HUES48 (cell line): ENCODE data around the gene MAT2B.
A peak's percentile ranks its signal among the peaks of the same experiment; 100 is the strongest.

Experiments
- H3K27ac ChIP-seq: one replicate; pipeline ENCODE4 v1.7.0; 2013; ENCODE audit warnings: low read depth, low read length, inconsistent platforms
- H3K27me3 ChIP-seq: 2 replicates; pipeline ENCODE4 v1.6.1; 2013; ENCODE audit warnings: mild to moderate bottlenecking, low read length; ENCODE audit not compliant: control insufficient read depth, insufficient read depth
- H3K36me3 ChIP-seq: 2 replicates; pipeline ENCODE4 v1.6.1; 2013; ENCODE audit warnings: low read length; ENCODE audit not compliant: control insufficient read depth, insufficient read depth
- H3K4me1 ChIP-seq: 2 replicates; pipeline ENCODE4 v1.6.1; 2013; ENCODE audit warnings: mild to moderate bottlenecking, low read length; ENCODE audit not compliant: control insufficient read depth, insufficient read depth
- H3K4me3 ChIP-seq: 2 replicates; pipeline ENCODE4 v1.5.1; 2013; ENCODE audit warnings: mild to moderate bottlenecking, low read depth, low read length
- H3K9ac ChIP-seq: 2 replicates; pipeline ENCODE4 v1.6.1; 2013; ENCODE audit warnings: mild to moderate bottlenecking, low read depth, low read length, moderate library complexity
- H3K9me3 ChIP-seq: 2 replicates; pipeline ENCODE4 v1.6.1; 2013; ENCODE audit warnings: low read length; ENCODE audit not compliant: control insufficient read depth, insufficient read depth

Gene MAT2B

GRCh38 chr5:163504079-163504931, 1.1 kb upstream of the MAT2B start:
- no peaks in the 10 kb centered on the region for H3K36me3 ChIP-seq
- no peaks in the 10 kb centered on the region for H3K27me3 ChIP-seq
- peak overlapping the region; percentile 98 for H3K27ac ChIP-seq
- H3K4me3 ChIP-seq: peak overlapping the region; percentile 96
- no peaks in the 10 kb centered on the region for H3K9me3 ChIP-seq
- H3K9ac ChIP-seq: peak overlapping the region; percentile 91
- H3K4me1 ChIP-seq: peaks cover 30% of the 10 kb centered on the region

DNA sequence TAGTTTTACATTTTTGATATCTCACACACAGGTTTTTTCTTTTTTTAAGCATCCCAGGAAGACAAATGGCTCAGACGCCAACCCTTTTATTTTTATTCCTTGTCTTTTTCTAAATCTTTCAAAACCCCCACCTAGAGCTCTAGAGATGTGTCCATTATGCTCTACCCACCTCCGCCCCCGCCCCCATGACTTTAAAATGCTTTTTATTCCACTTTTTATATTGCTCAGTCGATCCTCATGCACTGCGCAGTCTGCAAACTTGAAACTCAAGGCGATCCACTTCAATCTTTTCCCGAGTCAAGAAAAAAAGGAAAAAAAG, 411 bp upstream of the MAT2B start:
- Histone ChIP-seq H3K27me3 (no peaks in the 10 kb centered on the region), H3K4me1 (peaks cover 36% of the 10 kb centered on the region), H3K9me3 (no peaks in the 10 kb centered on the region), H3K4me3 (peak overlapping the region; percentile 96), H3K27ac (peak overlapping the region; percentile 98), H3K9ac (peak overlapping the region; percentile 91), H3K36me3 (no peaks in the 10 kb centered on the region; the same call in 1 of the 2 replicates)

GRCh38 chr5:163506095-163506457, 657 bp downstream of the MAT2B start:
- peak overlapping the region; percentile 96 for H3K4me3 ChIP-seq
- no peaks in the 10 kb centered on the region for H3K9me3 ChIP-seq
- no peaks in the 10 kb centered on the region for H3K27me3 ChIP-seq
- peak overlapping the region; percentile 98 for H3K27ac ChIP-seq
- H3K4me1 ChIP-seq: peaks cover 36% of the 10 kb centered on the region
- H3K9ac ChIP-seq: peak overlapping the region; percentile 91
- no peaks in the 10 kb centered on the region; the same call in none of the 2 replicates for H3K36me3 ChIP-seq

GRCh38 chr5:163506726-163507125, 1.3 kb downstream of the MAT2B start:
- Histone ChIP-seq H3K9ac (0 out of 2 replicates have a peak overlapping the region, but pooled peaks have one; percentile 91), H3K9me3 (no peaks in the 10 kb centered on the region), H3K27ac (no peak overlapping the region), H3K4me3 (peak overlapping the region; percentile 96), H3K27me3 (no peaks in the 10 kb centered on the region), H3K36me3 (peaks cover 2% of the 10 kb centered on the region), H3K4me1 (peaks cover 36% of the 10 kb centered on the region)

DNA sequence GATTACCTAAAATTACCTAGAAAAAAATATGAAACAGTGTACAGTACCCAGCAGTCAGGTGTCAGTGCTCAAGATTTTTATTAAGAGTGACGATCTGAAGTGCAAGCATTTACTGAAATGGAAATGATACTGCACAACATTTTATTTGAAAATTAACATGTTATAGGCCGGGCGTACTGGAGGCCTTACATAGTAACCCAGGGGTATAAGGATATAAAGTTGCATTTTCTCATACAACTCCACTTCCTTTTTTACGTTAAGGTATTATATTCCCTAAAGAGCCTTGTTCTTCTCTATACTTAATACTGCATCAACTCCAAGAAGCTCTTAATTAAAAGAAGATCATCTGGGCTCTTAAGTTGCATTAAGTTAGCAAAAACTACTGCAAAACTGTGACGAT, 3.3 kb downstream of the MAT2B start:
- Histone ChIP-seq H3K9me3 (no peaks in the 10 kb centered on the region), H3K4me3 (peak overlapping the region; percentile 47; the same call in 1 of the 2 replicates), H3K27ac (peak overlapping the region; percentile 33), H3K4me1 (peaks cover 26% of the 10 kb centered on the region), H3K9ac (no peak overlapping the region), H3K36me3 (peaks cover 22% of the 10 kb centered on the region), H3K27me3 (no peaks in the 10 kb centered on the region)

- peaks cover 29% of the 10 kb centered on the region for H3K36me3 ChIP-seq
- peak overlapping the region; percentile 21; the same call in 1 of the 2 replicates for H3K9ac ChIP-seq
- H3K4me1 ChIP-seq: peaks cover 26% of the 10 kb centered on the region
- peak overlapping the region; percentile 47 for H3K4me3 ChIP-seq
- H3K27ac ChIP-seq: peak overlapping the region; percentile 45
- H3K9me3 ChIP-seq: no peaks in the 10 kb centered on the region
- H3K27me3 ChIP-seq: no peaks in the 10 kb centered on the region
These were observed 4.0 kb downstream of the MAT2B start for GRCh38 chr5:163509291-163509951.

DNA sequence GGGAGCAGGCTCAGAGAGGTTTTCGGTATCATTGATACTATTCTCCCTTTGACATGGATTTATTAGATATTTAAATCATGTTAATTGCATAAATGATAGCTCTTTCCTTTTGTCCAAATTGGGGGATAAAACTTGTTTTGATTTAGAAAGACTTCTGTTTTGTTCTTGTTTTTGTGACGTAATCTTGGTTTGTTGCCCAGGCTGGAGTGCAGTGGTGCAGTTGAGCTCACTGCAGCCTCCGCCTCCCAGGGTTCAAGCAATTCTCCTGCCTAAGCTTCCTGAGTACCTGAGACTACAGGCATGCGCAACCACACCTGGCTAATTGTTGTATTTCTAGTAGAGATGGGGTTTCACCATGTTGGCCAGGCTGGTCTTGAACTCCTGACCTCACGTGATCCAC, 7.1 kb downstream of the MAT2B start:
- H3K9me3 ChIP-seq: no peaks in the 10 kb centered on the region
- peaks cover 60% of the 10 kb centered on the region for H3K36me3 ChIP-seq
- H3K4me1 ChIP-seq: peaks cover 15% of the 10 kb centered on the region
- no peak overlapping the region for H3K27ac ChIP-seq
- no peaks in the 10 kb centered on the region for H3K27me3 ChIP-seq
- H3K9ac ChIP-seq: no peak overlapping the region
- H3K4me3 ChIP-seq: no peak overlapping the region

GRCh38 chr5:163525096-163525495, 19.7 kb downstream of the MAT2B start:
- H3K27ac ChIP-seq: no peak overlapping the region
- H3K36me3 ChIP-seq: peaks cover 12% of the 10 kb centered on the region
- H3K9ac ChIP-seq: no peak overlapping the region
- H3K27me3 ChIP-seq: no peaks in the 10 kb centered on the region
- H3K4me3 ChIP-seq: no peak overlapping the region
- no peaks in the 10 kb centered on the region for H3K9me3 ChIP-seq
- no peaks in the 10 kb centered on the region for H3K4me1 ChIP-seq

GRCh38 chr5:163529698-163530097, 24.3 kb downstream of the MAT2B start:
- H3K9ac ChIP-seq: no peak overlapping the region
- no peaks in the 10 kb centered on the region for H3K9me3 ChIP-seq
- no peak overlapping the region for H3K4me3 ChIP-seq
- H3K36me3 ChIP-seq: no peaks in the 10 kb centered on the region
- no peak overlapping the region for H3K27ac ChIP-seq
- H3K4me1 ChIP-seq: peaks cover 39% of the 10 kb centered on the region
- H3K27me3 ChIP-seq: no peaks in the 10 kb centered on the region

DNA sequence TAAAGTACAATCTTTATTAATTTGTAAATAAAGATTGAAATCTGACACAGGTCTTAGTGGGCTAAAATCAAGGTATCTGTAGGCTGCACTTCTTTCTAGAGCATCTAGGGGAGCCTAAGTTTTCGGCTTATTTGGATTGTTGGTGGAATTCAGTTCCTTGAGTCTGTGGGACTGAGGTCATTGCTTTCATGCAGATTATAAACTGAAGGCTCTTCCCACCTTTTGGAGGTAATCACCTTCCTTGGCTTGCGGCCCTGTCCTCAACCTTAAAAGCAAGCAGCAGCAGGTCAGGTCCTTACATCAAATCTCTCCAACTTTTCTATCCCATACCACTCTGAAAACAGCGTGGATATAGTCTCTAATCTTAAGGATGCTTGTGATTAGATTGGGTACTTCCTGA, 25.9 kb downstream of the MAT2B start:
- Histone ChIP-seq H3K27ac (no peak overlapping the region), H3K4me1 (peaks cover 50% of the 10 kb centered on the region), H3K4me3 (no peak overlapping the region), H3K36me3 (no peaks in the 10 kb centered on the region), H3K9ac (no peak overlapping the region), H3K9me3 (no peaks in the 10 kb centered on the region), H3K27me3 (no peaks in the 10 kb centered on the region)
